Mammary epithelial cell (primary cell): ENCODE results near the gene BDKRB2.

Experiments
- EZH2 ChIP-seq: IDR thresholded peaks from 2 replicates; pipeline ENCODE4 v1.6.1; 2012; ENCODE audit warnings: low read length, inconsistent platforms, borderline replicate concordance
- TF ChIP-seq, protein P1 (sequence below), 2 donors: IDR thresholded peaks in 1 of 2; conservative IDR thresholded peaks in 1 of 2; 2 replicates each; pipeline ENCODE4 v1.5.1; 2011 to 2012; ENCODE audit warnings: inconsistent platforms in 2 of 2, low read length in 2 of 2, mild to moderate bottlenecking in 2 of 2, control low read depth in 1 of 2, low read depth in 1 of 2; ENCODE audit not compliant: insufficient read depth in 1 of 2; ENCODE audit errors: extremely low read depth in 1 of 2

DNA sequence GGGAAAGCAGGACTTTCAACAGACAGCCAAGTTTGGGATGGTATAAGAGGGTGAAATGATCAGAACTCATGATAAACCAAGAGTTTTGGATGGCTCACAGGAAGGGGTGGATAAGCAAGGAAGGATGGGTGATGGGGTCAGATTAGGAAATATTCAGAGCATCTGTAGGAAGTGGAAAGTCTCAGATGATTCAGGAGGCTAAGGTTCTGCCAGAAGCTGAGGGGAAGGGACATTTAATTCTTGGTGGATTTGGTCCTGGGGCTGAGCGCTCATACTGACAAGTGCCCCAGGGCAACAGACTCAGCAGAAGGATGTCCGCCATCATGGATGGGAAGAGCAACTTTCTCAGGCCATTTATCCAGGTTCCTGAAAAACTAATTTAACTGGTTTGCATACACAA lies 28.4 kb upstream of the BDKRB2 start:
- TF ChIP-seq, protein P1, sequence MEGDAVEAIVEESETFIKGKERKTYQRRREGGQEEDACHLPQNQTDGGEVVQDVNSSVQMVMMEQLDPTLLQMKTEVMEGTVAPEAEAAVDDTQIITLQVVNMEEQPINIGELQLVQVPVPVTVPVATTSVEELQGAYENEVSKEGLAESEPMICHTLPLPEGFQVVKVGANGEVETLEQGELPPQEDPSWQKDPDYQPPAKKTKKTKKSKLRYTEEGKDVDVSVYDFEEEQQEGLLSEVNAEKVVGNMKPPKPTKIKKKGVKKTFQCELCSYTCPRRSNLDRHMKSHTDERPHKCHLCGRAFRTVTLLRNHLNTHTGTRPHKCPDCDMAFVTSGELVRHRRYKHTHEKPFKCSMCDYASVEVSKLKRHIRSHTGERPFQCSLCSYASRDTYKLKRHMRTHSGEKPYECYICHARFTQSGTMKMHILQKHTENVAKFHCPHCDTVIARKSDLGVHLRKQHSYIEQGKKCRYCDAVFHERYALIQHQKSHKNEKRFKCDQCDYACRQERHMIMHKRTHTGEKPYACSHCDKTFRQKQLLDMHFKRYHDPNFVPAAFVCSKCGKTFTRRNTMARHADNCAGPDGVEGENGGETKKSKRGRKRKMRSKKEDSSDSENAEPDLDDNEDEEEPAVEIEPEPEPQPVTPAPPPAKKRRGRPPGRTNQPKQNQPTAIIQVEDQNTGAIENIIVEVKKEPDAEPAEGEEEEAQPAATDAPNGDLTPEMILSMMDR (conservative IDR thresholded peaks at IDR 0.05 in 1 of 2, IDR thresholded peaks at IDR 0.05 in 1 of 2; ENCODE audit: extremely low read depth in 1 of 2, insufficient read depth in 1 of 2, low read depth in 1 of 2, low read length in 2 of 2): no peak
- TF ChIP-seq EZH2: no peak
